H1 (cell line): ENCODE measurements around the gene EIF4E1B. TPM values are rescaled to one million over a fixed set of nuclear protein-coding genes. Genes with fewer than 3 reads are reported as not detected.
"Not testable (repeated sequence)": the region's sequence is repeated elsewhere in the genome, so short reads cannot be mapped to it uniquely, and the experiment has no call there.

Experiments used
- CTCF ChIA-PET: fragments of 300-600 bp; sonication (Branson Sonifier 250); formaldehyde crosslinking; loops from one replicate; lab custom pipeline; 2021; ENCODE audit not compliant: partially characterized antibody; lab: Charles Lee
- POLR2A ChIA-PET: fragments of 300-600 bp; sonication (Branson Sonifier 250); formaldehyde crosslinking; loops from one replicate; lab custom pipeline; 2021; ENCODE audit warnings: inconsistent platforms; ENCODE audit not compliant: partially characterized antibody; lab: Charles Lee
- DNase-seq, 2 experiments: peaks; one replicate each; pipeline versions ENCODE4 v3.0.0 to v3.0.0-alpha.2; 2010 to 2022; ENCODE audit warnings: low spot score in 2 of 2, low read depth in 1 of 2, mixed read lengths in 1 of 2
- FAIRE-seq: peaks from 2 replicates; lab custom pipeline; 2011; peaks lifted over from hg19 to GRCh38; lab: Jason Lieb, UNC
- H2AFZ ChIP-seq: 2 replicates; pipeline ENCODE4 v1.8.1; 2012; ENCODE audit warnings: low read length, inconsistent platforms
- H2AK5ac ChIP-seq: 2 replicates; pipeline ENCODE4 v1.6.1; 2013; ENCODE audit warnings: low read depth, low read length
- H2BK120ac ChIP-seq: replicated peaks from 2 replicates; pipeline ENCODE3; 2013; ENCODE audit warnings: low read depth, low read length, inconsistent platforms
- H2BK12ac ChIP-seq: 2 replicates; pipeline ENCODE4 v1.6.1; 2013; ENCODE audit warnings: low read depth, low read length
- H2BK15ac ChIP-seq: 2 replicates; pipeline ENCODE4 v1.6.1; 2013; ENCODE audit warnings: low read length
- H2BK20ac ChIP-seq: 2 replicates; pipeline ENCODE4 v1.6.1; 2013; ENCODE audit warnings: low read length
- H2BK5ac ChIP-seq: 2 replicates; pipeline ENCODE4 v1.6.1; 2013; ENCODE audit warnings: low read depth, low read length
- H3K14ac ChIP-seq: 2 replicates; pipeline ENCODE4 v1.6.1; 2013; ENCODE audit warnings: inconsistent platforms; ENCODE audit not compliant: insufficient read length
- H3K18ac ChIP-seq: 2 replicates; pipeline ENCODE4 v1.6.1; 2013; ENCODE audit warnings: low read length; ENCODE audit errors: extremely low read depth
- H3K23ac ChIP-seq: 2 replicates; pipeline ENCODE4 v1.6.1; 2013; ENCODE audit warnings: inconsistent platforms; ENCODE audit not compliant: insufficient read length
- H3K23me2 ChIP-seq: 2 replicates; pipeline ENCODE4 v1.6.1; 2013; ENCODE audit warnings: low read depth, low read length
- H3K27ac ChIP-seq: 2 replicates; pipeline ENCODE4 v1.6.1; 2011; ENCODE audit warnings: low read depth, low read length, inconsistent platforms
- H3K27me3 ChIP-seq, 4 experiments: replicated peaks in 1 of 4; 1 replicate in 1 of 4; 2 replicates in 3 of 4; pipeline versions ENCODE4 v1.6.1 to v1.8.1; 2011 to 2013; ENCODE audit warnings: low read length in 3 of 4, mild to moderate bottlenecking in 3 of 4, inconsistent platforms in 2 of 4, mixed read lengths in 2 of 4, moderate library complexity in 1 of 4; ENCODE audit not compliant: control insufficient read depth in 3 of 4, insufficient read depth in 3 of 4; ENCODE audit errors: extremely low read depth in 1 of 4
- H3K36me3 ChIP-seq, 4 experiments: 2 replicates each; pipeline versions ENCODE4 v1.6.1 to v1.8.1; 2011 to 2013; ENCODE audit warnings: mild to moderate bottlenecking in 4 of 4, low read length in 3 of 4, moderate library complexity in 2 of 4, control low read depth in 1 of 4, inconsistent platforms in 1 of 4; ENCODE audit not compliant: insufficient read depth in 4 of 4, control insufficient read depth in 2 of 4
- H3K4ac ChIP-seq: replicated peaks from 2 replicates; pipeline ENCODE3; 2013; ENCODE audit warnings: low read length, low read depth, mixed read lengths, inconsistent platforms; ENCODE audit not compliant: insufficient read length
- H3K4me1 ChIP-seq, 4 experiments: replicated peaks in 1 of 4; 1 replicate in 1 of 4; 2 replicates in 3 of 4; pipeline versions ENCODE4 v1.6.1 to v1.8.1; 2011 to 2013; ENCODE audit warnings: low read length in 3 of 4, inconsistent platforms in 2 of 4, mixed read lengths in 1 of 4; ENCODE audit not compliant: insufficient read depth in 4 of 4, control insufficient read depth in 3 of 4
- H3K4me2 ChIP-seq, 2 experiments: 2 replicates each; pipeline versions ENCODE4 v1.6.1 to v1.8.1; 2011 to 2013; ENCODE audit warnings: low read depth in 2 of 2, low read length in 2 of 2, control low read depth in 1 of 2, inconsistent platforms in 1 of 2, mild to moderate bottlenecking in 1 of 2; ENCODE audit not compliant: insufficient read depth in 1 of 2
- H3K4me3 ChIP-seq, 4 experiments: fragments of 200-600, 300-600 bp in 1 of 4; sonication (generic), shearing (Covaris generic), sonication (Bioruptor Twin) in 1 of 4; 2 replicates each; pipeline versions ENCODE4 v1.5.1 to v1.8.1; 2011 to 2016; ENCODE audit warnings: low read length in 4 of 4, low read depth in 3 of 4, control low read depth in 2 of 4, inconsistent platforms in 2 of 4, mild to moderate bottlenecking in 2 of 4, mixed read lengths in 1 of 4, moderate library complexity in 1 of 4; ENCODE audit not compliant: insufficient read depth in 2 of 4; ENCODE audit errors: extremely low read depth in 1 of 4
- H3K56ac ChIP-seq: replicated peaks from 2 replicates; pipeline ENCODE3; 2013; ENCODE audit warnings: low read depth, mild to moderate bottlenecking, mixed read lengths, low read length, inconsistent platforms; ENCODE audit not compliant: insufficient read length
- H3K79me1 ChIP-seq: 2 replicates; pipeline ENCODE4 v1.6.1; 2013; ENCODE audit warnings: low read depth, low read length, control low read depth
- H3K79me2 ChIP-seq, 2 experiments: 2 replicates each; pipeline versions ENCODE4 v1.6.1 to v1.8.1; 2012 to 2013; ENCODE audit warnings: low read length in 2 of 2, mild to moderate bottlenecking in 2 of 2, inconsistent platforms in 1 of 2; ENCODE audit not compliant: insufficient read depth in 2 of 2, control insufficient read depth in 1 of 2
- H3K9ac ChIP-seq, 4 experiments: replicated peaks in 1 of 4; 1 replicate in 1 of 4; 2 replicates in 3 of 4; pipeline versions ENCODE4 v1.6.1 to v1.8.1; 2011 to 2013; ENCODE audit warnings: low read depth in 3 of 4, low read length in 3 of 4, control low read depth in 2 of 4, mild to moderate bottlenecking in 2 of 4, moderate library complexity in 2 of 4, inconsistent platforms in 1 of 4; ENCODE audit errors: extremely low read depth in 1 of 4
- H3K9me3 ChIP-seq, 2 experiments: 2 replicates each; pipeline versions ENCODE4 v1.6.1 to v1.8.1; 2012 to 2013; ENCODE audit warnings: mild to moderate bottlenecking in 2 of 2, moderate library complexity in 2 of 2, control low read depth in 1 of 2, inconsistent platforms in 1 of 2, low read depth in 1 of 2, low read length in 1 of 2, mixed read lengths in 1 of 2; ENCODE audit not compliant: insufficient read depth in 2 of 2
- H4K20me1 ChIP-seq, 2 experiments: replicated peaks in 1 of 2; 2 replicates each; pipeline versions ENCODE3 to v1.8.1; 2011 to 2013; ENCODE audit warnings: inconsistent platforms in 2 of 2, low read length in 2 of 2, mild to moderate bottlenecking in 1 of 2; ENCODE audit not compliant: insufficient read depth in 2 of 2, control insufficient read depth in 1 of 2
- H4K5ac ChIP-seq: 2 replicates; pipeline ENCODE4 v1.6.1; 2013; ENCODE audit warnings: low read length, low read depth, mixed read lengths, inconsistent platforms; ENCODE audit not compliant: insufficient read length
- H4K8ac ChIP-seq: 2 replicates; pipeline ENCODE4 v1.8.0; 2013; ENCODE audit warnings: mild to moderate bottlenecking, moderate library complexity, low read length, inconsistent platforms; ENCODE audit not compliant: insufficient read depth; ENCODE audit errors: extremely low read depth
- H4K91ac ChIP-seq: replicated peaks from 2 replicates; pipeline ENCODE3; 2013; ENCODE audit warnings: low read length, mixed read lengths, inconsistent platforms; ENCODE audit not compliant: insufficient read length
- RNF2 ChIP-seq: fragments of 200-900, 300-1000 bp; sonication (generic); IDR thresholded peaks from 2 replicates; pipeline ENCODE4 v1.7.1; 2016; ENCODE audit warnings: borderline replicate concordance, low read depth, mild to moderate bottlenecking, antibody characterized with exemption, low read length; ENCODE audit not compliant: poor library complexity, severe bottlenecking; ENCODE audit errors: missing control alignments
- WGBS, 2 experiments: shearing (Covaris generic) in 1 of 2; methylation state at CpG; one replicate each; pipeline versions ENCODE4 v1.1.6 to v1.1.7; 2013 to 2015; ENCODE audit warnings: low lambda C conversion rate in 2 of 2, mixed read lengths in 2 of 2, inconsistent platforms in 1 of 2, low coverage in 1 of 2, missing lambda C conversion rate in 1 of 2; ENCODE audit not compliant: insufficient replicate concordance in 2 of 2, insufficient coverage in 1 of 2, insufficient read length in 1 of 2; ENCODE audit errors: extremely low coverage in 1 of 2, missing lambda C conversion rate in 1 of 2; 5-methylcytosine and 5-hydroxymethylcytosine counted together
- polyA plus RNA-seq, 7 experiments: library from polyadenylated mRNA; depleted of rRNA in 3 of 7; stranded (reverse) in 5 of 7; unstranded in 2 of 7; fragments of >200 nt in 5 of 7; fragments of 200-250 nt in 2 of 7; gene quantifications; 1 replicate in 5 of 7; 2 replicates in 1 of 7; 4 replicates in 1 of 7; pipeline versions ENCODE4 v1.2.1 to v1.2.3, GENCODE V29; 2011 to 2013; ENCODE audit warnings: missing spikeins in 2 of 7, mixed read lengths in 2 of 7
- total RNA-seq: library from RNA; stranded (reverse); fragmentation: NEBNext Ultra II Directional; extraction: Animal tissue kit (Norgen Biotek cat#: 25700); gene quantifications from 2 replicates; pipeline ENCODE4 v1.2.1, GENCODE V29; 2021

Gene EIF4E1B
- total and polyA plus RNA-seq, 2 of the 8 experiments (the other 6 are each of a cell fraction or from before 2014, with no cell fraction given) = 0.97 to 1.3 TPM

GRCh38 chr5:176591667-176592066 is 38.8 kb upstream of the EIF4E1B start:
- POLR2A ChIA-PET, H2BK15ac ChIP-seq, FAIRE-seq, H3K4ac ChIP-seq, H3K18ac ChIP-seq, H3K27ac ChIP-seq, H2BK20ac ChIP-seq, H3K23ac ChIP-seq, H3K79me1 ChIP-seq, H3K4me2 ChIP-seq, H4K5ac ChIP-seq, H3K36me3 ChIP-seq, DNase-seq, H4K91ac ChIP-seq, H3K4me3 ChIP-seq, H2BK120ac ChIP-seq, H3K27me3 ChIP-seq, H3K9ac ChIP-seq, H3K9me3 ChIP-seq, H3K4me1 ChIP-seq, H2BK12ac ChIP-seq, CTCF ChIA-PET, H2AFZ ChIP-seq, H3K14ac ChIP-seq, H2BK5ac ChIP-seq, H4K8ac ChIP-seq: not testable (repeated sequence)
- WGBS, 2 experiments = 58% methylated on average over 1 of the region's 2 CpGs; no CpG with 5 or more reads in 1 of the 2 experiments
- Histone ChIP-seq H3K23me2 (peaks cover 19% of the 10 kb centered on the region; the same call in 1 of the 2 replicates), H2AK5ac (peak overlapping the region; percentile 95; the same call in 1 of the 2 replicates)
- TF ChIP-seq RNF2 = peak; percentile 39
- TF ChIP-seq, all 59 proteins: peak for 1; not testable (repeated sequence) for 58
- H3K56ac ChIP-seq = peak overlapping the region; percentile 95
- H3K79me2 ChIP-seq = not testable (repeated sequence)
- H4K20me1 ChIP-seq = peaks cover 0 to 14% of the 10 kb centered on the region in 2 experiments
